Epithelial cell of esophagus (primary cell): ENCODE results near the gene SHISA8.

Experiments
- DNase-seq: peaks from one replicate; pipeline ENCODE4 v3.0.0; 2010; ENCODE audit warnings: low read depth
- H3K4me3 ChIP-seq: 2 replicates; pipeline ENCODE4 v1.5.1; 2011; ENCODE audit warnings: mild to moderate bottlenecking, low read length, control low read depth
- TF ChIP-seq, protein P1 (sequence below): IDR thresholded peaks from 2 replicates; pipeline ENCODE4 v1.5.1; 2011; ENCODE audit warnings: low read depth, mild to moderate bottlenecking, low read length, control low read depth, inconsistent platforms; ENCODE audit not compliant: insufficient read depth; ENCODE audit errors: missing control alignments

Gene SHISA8

DNA sequence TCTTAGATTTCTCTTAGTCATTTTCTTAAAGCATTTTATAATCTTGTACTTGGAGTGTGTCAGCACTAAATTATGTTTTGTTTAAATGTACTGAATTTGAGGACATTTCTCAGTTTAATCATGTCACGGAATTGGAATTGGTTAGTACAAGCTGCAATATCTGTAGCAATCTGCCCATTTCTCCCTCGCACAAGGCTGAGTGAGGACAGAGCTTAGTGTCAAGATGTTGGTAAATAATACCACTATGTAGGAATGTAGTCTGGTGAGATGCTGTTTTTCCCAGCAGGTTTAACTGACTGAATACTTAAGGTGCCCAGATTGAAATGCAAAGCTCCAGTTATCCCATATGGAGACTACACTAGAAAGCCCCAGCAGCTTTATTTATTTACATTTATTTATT is 51.4 kb downstream of the SHISA8 start:
- no peak overlapping the region for H3K4me3 ChIP-seq
- TF ChIP-seq, protein P1, sequence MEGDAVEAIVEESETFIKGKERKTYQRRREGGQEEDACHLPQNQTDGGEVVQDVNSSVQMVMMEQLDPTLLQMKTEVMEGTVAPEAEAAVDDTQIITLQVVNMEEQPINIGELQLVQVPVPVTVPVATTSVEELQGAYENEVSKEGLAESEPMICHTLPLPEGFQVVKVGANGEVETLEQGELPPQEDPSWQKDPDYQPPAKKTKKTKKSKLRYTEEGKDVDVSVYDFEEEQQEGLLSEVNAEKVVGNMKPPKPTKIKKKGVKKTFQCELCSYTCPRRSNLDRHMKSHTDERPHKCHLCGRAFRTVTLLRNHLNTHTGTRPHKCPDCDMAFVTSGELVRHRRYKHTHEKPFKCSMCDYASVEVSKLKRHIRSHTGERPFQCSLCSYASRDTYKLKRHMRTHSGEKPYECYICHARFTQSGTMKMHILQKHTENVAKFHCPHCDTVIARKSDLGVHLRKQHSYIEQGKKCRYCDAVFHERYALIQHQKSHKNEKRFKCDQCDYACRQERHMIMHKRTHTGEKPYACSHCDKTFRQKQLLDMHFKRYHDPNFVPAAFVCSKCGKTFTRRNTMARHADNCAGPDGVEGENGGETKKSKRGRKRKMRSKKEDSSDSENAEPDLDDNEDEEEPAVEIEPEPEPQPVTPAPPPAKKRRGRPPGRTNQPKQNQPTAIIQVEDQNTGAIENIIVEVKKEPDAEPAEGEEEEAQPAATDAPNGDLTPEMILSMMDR: no peak
- DNase-seq: peak; percentile 38

DNA sequence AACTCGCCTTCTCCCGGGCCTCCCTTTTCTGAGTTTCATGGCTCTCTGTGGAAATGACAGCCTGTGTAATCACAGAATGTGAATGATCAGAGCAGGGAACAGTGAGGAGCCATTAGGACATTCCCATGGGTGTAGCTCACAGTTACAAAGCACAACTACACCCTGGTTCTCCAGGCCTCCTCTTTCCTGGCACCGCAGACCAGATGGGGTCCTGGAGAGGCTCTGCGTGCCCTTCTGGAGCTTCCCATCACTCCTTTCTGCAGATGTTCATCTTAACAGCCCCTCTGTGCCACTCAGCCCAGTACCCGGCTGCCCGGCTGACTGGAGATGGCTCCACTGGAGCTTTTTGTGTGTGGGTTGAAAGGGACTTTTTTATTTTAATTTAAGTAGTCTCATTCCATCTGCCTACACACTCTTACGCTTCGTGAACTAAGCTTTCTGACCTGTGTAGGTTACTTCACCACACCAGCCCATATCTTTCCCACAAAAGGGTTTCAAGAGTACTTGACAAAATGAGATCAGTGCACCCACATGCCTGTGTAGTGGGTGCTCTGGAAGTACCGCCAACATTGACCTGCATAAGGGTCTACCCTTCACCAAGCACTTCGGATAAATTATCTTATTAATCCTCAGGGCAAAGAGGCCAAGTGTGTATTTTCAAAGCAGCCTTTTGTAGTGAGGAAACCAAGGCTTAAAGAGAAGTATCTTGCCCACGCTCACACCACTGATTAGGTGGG is 52.2 kb downstream of the SHISA8 start:
- TF ChIP-seq, protein P1: no peak
- DNase-seq: no peak
- no peak overlapping the region for H3K4me3 ChIP-seq

DNA sequence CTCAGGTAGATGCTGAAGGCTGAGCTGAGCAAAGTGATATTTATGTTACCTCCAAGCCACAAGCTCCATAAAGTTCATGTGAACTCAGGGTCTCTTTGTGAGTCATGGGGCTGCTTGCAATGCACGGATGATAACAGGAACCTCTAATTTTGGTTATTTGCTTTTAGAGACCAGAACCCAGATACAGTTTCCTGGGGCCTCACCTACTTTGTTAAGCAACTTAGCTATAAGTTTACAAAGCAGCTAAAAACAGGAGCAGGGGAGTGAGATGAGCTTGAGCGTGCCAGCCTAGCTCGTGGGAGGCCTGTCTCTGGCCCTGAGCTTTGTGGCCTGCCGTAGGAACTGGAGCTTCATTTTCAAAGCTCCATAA is 52.7 kb downstream of the SHISA8 start:
- H3K4me3 ChIP-seq: no peak overlapping the region
- no peak for DNase-seq
- TF ChIP-seq, protein P1: no peak
